Measurements from ENCODE around the gene STARD13.

The STARD13 gene

DNA sequence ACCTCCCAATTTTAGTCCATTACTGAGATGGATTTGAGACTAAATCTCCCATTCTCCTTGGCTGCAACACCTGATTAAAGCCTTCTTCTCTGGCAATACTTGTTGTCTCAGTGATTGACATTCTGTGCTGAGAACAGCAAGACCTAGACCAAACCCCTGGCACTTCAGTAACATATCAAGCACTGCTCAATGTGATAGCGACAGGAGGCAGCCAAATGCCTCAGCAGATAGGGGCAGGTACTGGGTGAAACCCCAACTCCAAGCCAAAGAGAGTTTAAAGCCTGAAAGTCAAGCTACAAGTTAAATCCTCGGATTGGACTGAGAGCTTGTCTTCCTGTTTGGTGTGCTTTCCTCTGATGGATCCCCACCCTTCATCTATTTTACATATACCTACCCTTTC, 52.7 kb downstream of the STARD13 start:
- H3K36me3 ChIP-seq (ENCODE audit: control insufficient read depth, insufficient read depth, low read length) = no peaks in the 10 kb centered on the region
- H2BK5ac ChIP-seq (ENCODE audit: low read length) = no peak overlapping the region
- no peak overlapping the region for H3K4me3 ChIP-seq (ENCODE audit: low read length)
- no peak overlapping the region for H2BK15ac ChIP-seq (replicated peaks; ENCODE audit: low read depth)
- no peak overlapping the region for H3K4ac ChIP-seq (ENCODE audit: low read depth, low read length)
- no peak overlapping the region for H3K4me2 ChIP-seq (ENCODE audit: low read length)
- no peak overlapping the region for H2AK5ac ChIP-seq (ENCODE audit: low read length)
- H3K27ac ChIP-seq (ENCODE audit: low read depth, low read length) = no peak overlapping the region
- no peak overlapping the region for H4K8ac ChIP-seq (ENCODE audit: low read depth, low read length)
- H2BK120ac ChIP-seq (ENCODE audit: low read depth, low read length) = no peak overlapping the region
- H4K5ac ChIP-seq (ENCODE audit: low read length) = no peak overlapping the region
- no peaks in the 10 kb centered on the region for H3K79me2 ChIP-seq (ENCODE audit: control insufficient read depth, insufficient read depth, low read length)
- no peak overlapping the region for H3K23ac ChIP-seq (ENCODE audit: low read length)
- no peaks in the 10 kb centered on the region for H3K27me3 ChIP-seq (ENCODE audit: insufficient read depth, low read length, poor library complexity)
- H3K56ac ChIP-seq (ENCODE audit: low read length) = no peak overlapping the region
- peaks cover 8% of the 10 kb centered on the region for H3K4me1 ChIP-seq (ENCODE audit: control insufficient read depth, low read depth, low read length)
- no peaks in the 10 kb centered on the region for H3K79me1 ChIP-seq (ENCODE audit: low read length)
- WGBS (ENCODE audit: extremely low coverage, insufficient coverage, low lambda C conversion rate) = no CpG with 5 or more reads among the region's 2 CpGs
- no peak overlapping the region for H3K18ac ChIP-seq (ENCODE audit: low read length)
- DNase-seq = no peak
- no peak overlapping the region for H3K9ac ChIP-seq (ENCODE audit: low read length)

DNA sequence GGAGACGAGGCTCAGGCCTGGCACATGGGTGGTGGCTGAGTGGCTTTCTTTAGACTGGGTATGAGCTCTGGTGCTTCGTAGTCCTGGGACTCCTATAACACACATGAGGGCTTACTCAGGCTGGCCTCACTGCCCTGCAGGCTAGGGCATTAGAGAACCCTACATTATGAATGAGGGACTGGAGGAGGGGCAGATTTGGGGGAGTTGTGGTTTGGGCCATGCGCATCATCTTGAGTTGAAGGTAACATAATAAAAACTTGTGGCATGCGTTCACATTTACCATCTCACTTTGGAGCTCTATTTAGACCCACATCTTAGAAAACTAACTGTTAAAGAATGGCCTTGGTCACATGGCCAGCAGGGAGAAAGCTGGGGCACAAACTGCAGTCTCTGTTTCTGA, 54.2 kb downstream of the STARD13 start:
- H3K9ac ChIP-seq (ENCODE audit: low read length) = no peak overlapping the region
- WGBS (ENCODE audit: extremely low coverage, insufficient coverage, low lambda C conversion rate) = no CpG with 5 or more reads among the region's 4 CpGs

GRCh38 chr13:33230178-33230881, 55.2 kb downstream of the STARD13 start:
- Histone ChIP-seq H2AK5ac (ENCODE audit: low read length) (no peak overlapping the region), H3K79me1 (ENCODE audit: low read length) (no peaks in the 10 kb centered on the region), H3K4me2 (ENCODE audit: low read length) (no peak overlapping the region), H3K27me3 (ENCODE audit: insufficient read depth, low read length, poor library complexity) (no peaks in the 10 kb centered on the region), H2BK15ac (replicated peaks; ENCODE audit: low read depth) (no peak overlapping the region), H3K79me2 (ENCODE audit: control insufficient read depth, insufficient read depth, low read length) (no peaks in the 10 kb centered on the region), H3K27ac (ENCODE audit: low read depth, low read length) (no peak overlapping the region), H3K9ac (ENCODE audit: low read length) (no peak overlapping the region), H2BK5ac (ENCODE audit: low read length) (no peak overlapping the region), H3K36me3 (ENCODE audit: control insufficient read depth, insufficient read depth, low read length) (no peaks in the 10 kb centered on the region), H2BK120ac (ENCODE audit: low read depth, low read length) (no peak overlapping the region), H3K4me3 (ENCODE audit: low read length) (no peak overlapping the region), H3K18ac (ENCODE audit: low read length) (no peak overlapping the region), H3K56ac (ENCODE audit: low read length) (no peak overlapping the region), H4K5ac (ENCODE audit: low read length) (no peak overlapping the region), H3K23ac (ENCODE audit: low read length) (no peak overlapping the region), H3K4ac (ENCODE audit: low read depth, low read length) (no peak overlapping the region), H4K8ac (ENCODE audit: low read depth, low read length) (no peak overlapping the region), H3K4me1 (ENCODE audit: control insufficient read depth, low read depth, low read length) (peaks cover 8% of the 10 kb centered on the region)
- DNase-seq = no peak
- no CpG with 5 or more reads among the region's 6 CpGs for WGBS (ENCODE audit: extremely low coverage, insufficient coverage, low lambda C conversion rate)

More for the DNA sequence above, 54.2 kb downstream of the STARD13 start:
- no peak overlapping the region for H3K4ac ChIP-seq (ENCODE audit: low read depth, low read length)
- H3K79me2 ChIP-seq (ENCODE audit: control insufficient read depth, insufficient read depth, low read length) = no peaks in the 10 kb centered on the region
- H3K79me1 ChIP-seq (ENCODE audit: low read length) = no peaks in the 10 kb centered on the region
- no peak overlapping the region for H3K4me2 ChIP-seq (ENCODE audit: low read length)
- no peak overlapping the region for H4K8ac ChIP-seq (ENCODE audit: low read depth, low read length)
- no peak overlapping the region for H3K4me3 ChIP-seq (ENCODE audit: low read length)
- no peak overlapping the region for H2BK15ac ChIP-seq (replicated peaks; ENCODE audit: low read depth)
- no peak for DNase-seq
- no peak overlapping the region for H2BK5ac ChIP-seq (ENCODE audit: low read length)
- H3K36me3 ChIP-seq (ENCODE audit: control insufficient read depth, insufficient read depth, low read length) = no peaks in the 10 kb centered on the region
- no peak overlapping the region for H2AK5ac ChIP-seq (ENCODE audit: low read length)
- H4K5ac ChIP-seq (ENCODE audit: low read length) = no peak overlapping the region
- no peak overlapping the region for H3K18ac ChIP-seq (ENCODE audit: low read length)
- H3K27me3 ChIP-seq (ENCODE audit: insufficient read depth, low read length, poor library complexity) = no peaks in the 10 kb centered on the region
- H3K27ac ChIP-seq (ENCODE audit: low read depth, low read length) = no peak overlapping the region
- no peak overlapping the region for H3K23ac ChIP-seq (ENCODE audit: low read length)
- no peak overlapping the region for H3K56ac ChIP-seq (ENCODE audit: low read length)
- H2BK120ac ChIP-seq (ENCODE audit: low read depth, low read length) = no peak overlapping the region
- peaks cover 8% of the 10 kb centered on the region for H3K4me1 ChIP-seq (ENCODE audit: control insufficient read depth, low read depth, low read length)

DNA sequence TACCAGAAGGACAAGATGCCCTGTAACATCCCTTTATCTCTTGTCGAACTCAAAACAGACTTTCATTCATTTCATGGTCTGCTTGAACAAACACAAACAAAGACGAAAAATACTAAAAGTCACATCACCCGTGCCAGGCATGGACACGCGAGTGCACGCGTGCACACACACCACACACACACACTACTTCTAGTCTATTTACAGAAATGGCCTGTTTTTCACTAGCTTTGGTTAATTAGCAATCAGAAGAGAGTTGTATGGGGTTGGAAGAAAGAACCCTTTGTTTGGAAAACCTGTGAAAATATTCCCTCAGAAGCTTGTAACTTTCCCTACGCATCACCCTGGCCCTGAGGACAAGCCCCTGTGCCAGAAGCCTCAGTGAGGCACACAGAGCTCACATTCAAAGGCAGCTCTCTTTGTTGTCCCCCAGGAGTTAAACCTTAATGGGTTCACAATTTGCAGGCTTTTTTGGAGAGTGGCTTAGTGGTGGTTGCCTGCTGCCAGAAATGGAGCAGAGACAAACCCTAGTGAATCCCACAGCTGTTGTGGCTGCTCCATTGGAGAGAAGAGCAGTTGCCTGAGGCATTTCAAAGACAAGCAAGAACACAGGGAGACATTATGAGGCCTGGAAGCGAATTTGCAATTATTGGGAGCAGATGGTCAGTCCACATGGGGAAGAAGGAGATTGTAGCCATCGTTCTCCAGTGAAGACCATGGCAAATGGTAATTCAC, 55.9 kb downstream of the STARD13 start:
- no peak overlapping the region for H3K4me2 ChIP-seq (ENCODE audit: low read length)
- no peaks in the 10 kb centered on the region for H3K27me3 ChIP-seq (ENCODE audit: insufficient read depth, low read length, poor library complexity)
- no peak overlapping the region for H3K23ac ChIP-seq (ENCODE audit: low read length)
- H3K4me1 ChIP-seq (ENCODE audit: control insufficient read depth, low read depth, low read length) = peaks cover 8% of the 10 kb centered on the region
- no peak overlapping the region for H3K4me3 ChIP-seq (ENCODE audit: low read length)
- H3K56ac ChIP-seq (ENCODE audit: low read length) = peak overlapping the region; percentile 65
- H3K36me3 ChIP-seq (ENCODE audit: control insufficient read depth, insufficient read depth, low read length) = no peaks in the 10 kb centered on the region
- no peak overlapping the region for H2BK120ac ChIP-seq (ENCODE audit: low read depth, low read length)
- no peak overlapping the region for H2BK15ac ChIP-seq (replicated peaks; ENCODE audit: low read depth)
- H2AK5ac ChIP-seq (ENCODE audit: low read length) = no peak overlapping the region
- no peak overlapping the region for H3K18ac ChIP-seq (ENCODE audit: low read length)
- H4K8ac ChIP-seq (ENCODE audit: low read depth, low read length) = no peak overlapping the region
- DNase-seq = no peak
- H3K4ac ChIP-seq (ENCODE audit: low read depth, low read length) = no peak overlapping the region
- H3K79me1 ChIP-seq (ENCODE audit: low read length) = no peaks in the 10 kb centered on the region
- WGBS (ENCODE audit: extremely low coverage, insufficient coverage, low lambda C conversion rate) = no CpG with 5 or more reads among the region's 10 CpGs
- no peak overlapping the region for H2BK5ac ChIP-seq (ENCODE audit: low read length)
- H3K9ac ChIP-seq (ENCODE audit: low read length) = peak overlapping the region; percentile 22
- no peak overlapping the region for H4K5ac ChIP-seq (ENCODE audit: low read length)
- H3K27ac ChIP-seq (ENCODE audit: low read depth, low read length) = no peak overlapping the region
- H3K79me2 ChIP-seq (ENCODE audit: control insufficient read depth, insufficient read depth, low read length) = no peaks in the 10 kb centered on the region

- WGBS (ENCODE audit: extremely low coverage, insufficient coverage, low lambda C conversion rate) = no CpG with 5 or more reads among the region's 12 CpGs
- Histone ChIP-seq H2BK5ac (ENCODE audit: low read length) (no peak overlapping the region), H4K5ac (ENCODE audit: low read length) (peak overlapping the region; percentile 10), H3K4me3 (ENCODE audit: low read length) (no peak overlapping the region), H2AK5ac (ENCODE audit: low read length) (no peak overlapping the region), H3K36me3 (ENCODE audit: control insufficient read depth, insufficient read depth, low read length) (no peaks in the 10 kb centered on the region), H3K9ac (ENCODE audit: low read length) (peak overlapping the region; percentile 22), H3K18ac (ENCODE audit: low read length) (peak overlapping the region; percentile 70), H2BK120ac (ENCODE audit: low read depth, low read length) (no peak overlapping the region), H3K27ac (ENCODE audit: low read depth, low read length) (no peak overlapping the region), H4K8ac (ENCODE audit: low read depth, low read length) (no peak overlapping the region), H3K4me1 (ENCODE audit: control insufficient read depth, low read depth, low read length) (peaks cover 8% of the 10 kb centered on the region), H3K27me3 (ENCODE audit: insufficient read depth, low read length, poor library complexity) (no peaks in the 10 kb centered on the region), H3K79me1 (ENCODE audit: low read length) (no peaks in the 10 kb centered on the region), H2BK15ac (replicated peaks; ENCODE audit: low read depth) (no peak overlapping the region), H3K4ac (ENCODE audit: low read depth, low read length) (no peak overlapping the region), H3K56ac (ENCODE audit: low read length) (peak overlapping the region; percentile 65), H3K79me2 (ENCODE audit: control insufficient read depth, insufficient read depth, low read length) (no peaks in the 10 kb centered on the region), H3K4me2 (ENCODE audit: low read length) (no peak overlapping the region), H3K23ac (ENCODE audit: low read length) (no peak overlapping the region)
- DNase-seq = peak; percentile 84
Measured at GRCh38 chr13:33228648-33229445, 56.7 kb downstream of the STARD13 start.
